ENCODE data around the gene AGAP2. TPM values are rescaled to one million over a fixed set of nuclear protein-coding genes. Genes with fewer than 3 reads are reported as not detected.

Gene AGAP2
- total and polyA plus RNA-seq, 2 of the 13 experiments (the other 11 are each of a cell fraction or from before 2014, with no cell fraction given), result 0.38 to 0.45 TPM

DNA sequence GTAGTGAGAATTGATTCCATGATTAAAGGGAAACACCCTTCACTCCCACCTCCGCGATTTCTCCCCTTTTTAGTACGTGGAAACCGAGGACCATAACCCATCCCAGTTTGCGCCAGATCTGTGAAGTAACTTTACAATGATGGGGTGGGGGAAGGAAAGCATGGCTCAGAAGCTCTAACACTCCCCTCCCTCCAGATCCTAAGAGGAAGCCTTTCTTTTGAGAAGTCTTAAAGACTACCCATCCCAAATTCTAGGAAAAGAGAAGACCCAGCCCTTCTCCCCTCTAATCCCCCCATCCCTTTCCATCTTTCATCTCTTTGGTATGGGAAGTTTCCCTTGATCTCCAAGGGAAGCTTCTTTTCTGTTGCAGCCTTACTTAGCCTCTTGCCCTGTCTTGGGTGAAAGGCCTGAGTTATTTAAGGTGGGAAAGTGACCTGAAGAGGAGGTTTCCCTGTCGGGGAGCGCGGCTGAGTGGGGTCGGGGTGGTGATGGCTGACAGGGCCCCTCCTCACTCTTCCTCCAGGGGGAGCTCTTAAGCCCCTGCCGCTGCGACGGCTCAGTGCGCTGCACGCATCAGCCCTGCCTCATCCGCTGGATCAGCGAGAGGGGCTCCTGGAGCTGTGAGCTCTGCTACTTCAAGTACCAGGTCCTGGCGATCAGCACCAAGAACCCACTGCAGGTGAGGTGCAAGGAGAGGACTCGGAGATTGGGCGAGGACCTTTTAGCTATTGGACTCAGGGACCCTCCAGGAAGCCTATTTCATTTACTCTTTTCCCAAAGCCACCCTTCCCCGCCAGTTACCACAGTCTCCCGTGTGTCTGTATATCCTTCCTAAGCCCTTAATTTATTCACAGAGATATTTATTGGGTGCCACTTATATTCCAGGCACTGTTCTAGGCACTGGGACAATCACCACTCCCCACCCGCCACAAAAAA lies 18.1 kb upstream of the AGAP2 start (continued):
- no peak for TF ChIP-seq MTF2 (CRISPR knock-in tag; IDR thresholded peaks at IDR 0.05; ENCODE audit: borderline replicate concordance)
- peak; percentile 89 for TF ChIP-seq XRCC5 (optimal IDR thresholded peaks at IDR 0.05; ENCODE audit: low read length)
- TF ChIP-seq GABPB1 (CRISPR knock-in tag; IDR thresholded peaks at IDR 0.05), result peak; percentile 44; the same call in 1 of the 2 replicates
- TF ChIP-seq, protein P1, sequence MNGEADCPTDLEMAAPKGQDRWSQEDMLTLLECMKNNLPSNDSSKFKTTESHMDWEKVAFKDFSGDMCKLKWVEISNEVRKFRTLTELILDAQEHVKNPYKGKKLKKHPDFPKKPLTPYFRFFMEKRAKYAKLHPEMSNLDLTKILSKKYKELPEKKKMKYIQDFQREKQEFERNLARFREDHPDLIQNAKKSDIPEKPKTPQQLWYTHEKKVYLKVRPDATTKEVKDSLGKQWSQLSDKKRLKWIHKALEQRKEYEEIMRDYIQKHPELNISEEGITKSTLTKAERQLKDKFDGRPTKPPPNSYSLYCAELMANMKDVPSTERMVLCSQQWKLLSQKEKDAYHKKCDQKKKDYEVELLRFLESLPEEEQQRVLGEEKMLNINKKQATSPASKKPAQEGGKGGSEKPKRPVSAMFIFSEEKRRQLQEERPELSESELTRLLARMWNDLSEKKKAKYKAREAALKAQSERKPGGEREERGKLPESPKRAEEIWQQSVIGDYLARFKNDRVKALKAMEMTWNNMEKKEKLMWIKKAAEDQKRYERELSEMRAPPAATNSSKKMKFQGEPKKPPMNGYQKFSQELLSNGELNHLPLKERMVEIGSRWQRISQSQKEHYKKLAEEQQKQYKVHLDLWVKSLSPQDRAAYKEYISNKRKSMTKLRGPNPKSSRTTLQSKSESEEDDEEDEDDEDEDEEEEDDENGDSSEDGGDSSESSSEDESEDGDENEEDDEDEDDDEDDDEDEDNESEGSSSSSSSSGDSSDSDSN (CRISPR knock-in tag; IDR thresholded peaks at IDR 0.05), result peak; percentile 50; the same call in 1 of the 2 replicates
- TF ChIP-seq CBX5 (CRISPR knock-in tag; IDR thresholded peaks at IDR 0.05; ENCODE audit: borderline replicate concordance), result 0 out of 2 replicates have a peak, but pooled peaks have one; percentile 20
- TF ChIP-seq, protein P2, sequence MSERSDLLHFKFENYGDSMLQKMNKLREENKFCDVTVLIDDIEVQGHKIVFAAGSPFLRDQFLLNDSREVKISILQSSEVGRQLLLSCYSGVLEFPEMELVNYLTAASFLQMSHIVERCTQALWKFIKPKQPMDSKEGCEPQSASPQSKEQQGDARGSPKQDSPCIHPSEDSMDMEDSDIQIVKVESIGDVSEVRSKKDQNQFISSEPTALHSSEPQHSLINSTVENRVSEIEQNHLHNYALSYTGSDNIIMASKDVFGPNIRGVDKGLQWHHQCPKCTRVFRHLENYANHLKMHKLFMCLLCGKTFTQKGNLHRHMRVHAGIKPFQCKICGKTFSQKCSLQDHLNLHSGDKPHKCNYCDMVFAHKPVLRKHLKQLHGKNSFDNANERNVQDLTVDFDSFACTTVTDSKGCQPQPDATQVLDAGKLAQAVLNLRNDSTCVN (CRISPR knock-in tag; IDR thresholded peaks at IDR 0.05; ENCODE audit: borderline replicate concordance), result 0 out of 2 replicates have a peak, but pooled peaks have one; percentile 43
- no peak for TF ChIP-seq IRF2 (CRISPR knock-in tag; IDR thresholded peaks at IDR 0.05)
- TF ChIP-seq, protein P3, sequence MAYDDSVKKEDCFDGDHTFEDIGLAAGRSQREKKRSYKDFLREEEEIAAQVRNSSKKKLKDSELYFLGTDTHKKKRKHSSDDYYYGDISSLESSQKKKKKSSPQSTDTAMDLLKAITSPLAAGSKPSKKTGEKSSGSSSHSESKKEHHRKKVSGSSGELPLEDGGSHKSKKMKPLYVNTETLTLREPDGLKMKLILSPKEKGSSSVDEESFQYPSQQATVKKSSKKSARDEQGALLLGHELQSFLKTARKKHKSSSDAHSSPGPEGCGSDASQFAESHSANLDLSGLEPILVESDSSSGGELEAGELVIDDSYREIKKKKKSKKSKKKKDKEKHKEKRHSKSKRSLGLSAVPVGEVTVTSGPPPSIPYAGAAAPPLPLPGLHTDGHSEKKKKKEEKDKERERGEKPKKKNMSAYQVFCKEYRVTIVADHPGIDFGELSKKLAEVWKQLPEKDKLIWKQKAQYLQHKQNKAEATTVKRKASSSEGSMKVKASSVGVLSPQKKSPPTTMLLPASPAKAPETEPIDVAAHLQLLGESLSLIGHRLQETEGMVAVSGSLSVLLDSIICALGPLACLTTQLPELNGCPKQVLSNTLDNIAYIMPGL (CRISPR knock-in tag; IDR thresholded peaks at IDR 0.05; ENCODE audit: borderline replicate concordance in 1 of 2, low read depth in 1 of 2), result peak; percentile 84 to 92
- no peak for TF ChIP-seq ZNF101 (CRISPR knock-in tag; IDR thresholded peaks at IDR 0.05; ENCODE audit: borderline replicate concordance, low read depth)
- no peak for TF ChIP-seq ZNF703 (CRISPR knock-in tag; IDR thresholded peaks at IDR 0.05; ENCODE audit: borderline replicate concordance)
- TF ChIP-seq, protein P4, sequence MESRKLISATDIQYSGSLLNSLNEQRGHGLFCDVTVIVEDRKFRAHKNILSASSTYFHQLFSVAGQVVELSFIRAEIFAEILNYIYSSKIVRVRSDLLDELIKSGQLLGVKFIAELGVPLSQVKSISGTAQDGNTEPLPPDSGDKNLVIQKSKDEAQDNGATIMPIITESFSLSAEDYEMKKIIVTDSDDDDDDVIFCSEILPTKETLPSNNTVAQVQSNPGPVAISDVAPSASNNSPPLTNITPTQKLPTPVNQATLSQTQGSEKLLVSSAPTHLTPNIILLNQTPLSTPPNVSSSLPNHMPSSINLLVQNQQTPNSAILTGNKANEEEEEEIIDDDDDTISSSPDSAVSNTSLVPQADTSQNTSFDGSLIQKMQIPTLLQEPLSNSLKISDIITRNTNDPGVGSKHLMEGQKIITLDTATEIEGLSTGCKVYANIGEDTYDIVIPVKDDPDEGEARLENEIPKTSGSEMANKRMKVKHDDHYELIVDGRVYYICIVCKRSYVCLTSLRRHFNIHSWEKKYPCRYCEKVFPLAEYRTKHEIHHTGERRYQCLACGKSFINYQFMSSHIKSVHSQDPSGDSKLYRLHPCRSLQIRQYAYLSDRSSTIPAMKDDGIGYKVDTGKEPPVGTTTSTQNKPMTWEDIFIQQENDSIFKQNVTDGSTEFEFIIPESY (CRISPR knock-in tag; IDR thresholded peaks at IDR 0.05), result peak; percentile 96
- TF ChIP-seq KDM2A (CRISPR knock-in tag; IDR thresholded peaks at IDR 0.05; ENCODE audit: borderline replicate concordance, low read depth), result peak; percentile 66; the same call in 1 of the 2 replicates
- TF ChIP-seq ZNF451 (CRISPR knock-in tag; IDR thresholded peaks at IDR 0.05), result no peak
- TF ChIP-seq, protein P5, sequence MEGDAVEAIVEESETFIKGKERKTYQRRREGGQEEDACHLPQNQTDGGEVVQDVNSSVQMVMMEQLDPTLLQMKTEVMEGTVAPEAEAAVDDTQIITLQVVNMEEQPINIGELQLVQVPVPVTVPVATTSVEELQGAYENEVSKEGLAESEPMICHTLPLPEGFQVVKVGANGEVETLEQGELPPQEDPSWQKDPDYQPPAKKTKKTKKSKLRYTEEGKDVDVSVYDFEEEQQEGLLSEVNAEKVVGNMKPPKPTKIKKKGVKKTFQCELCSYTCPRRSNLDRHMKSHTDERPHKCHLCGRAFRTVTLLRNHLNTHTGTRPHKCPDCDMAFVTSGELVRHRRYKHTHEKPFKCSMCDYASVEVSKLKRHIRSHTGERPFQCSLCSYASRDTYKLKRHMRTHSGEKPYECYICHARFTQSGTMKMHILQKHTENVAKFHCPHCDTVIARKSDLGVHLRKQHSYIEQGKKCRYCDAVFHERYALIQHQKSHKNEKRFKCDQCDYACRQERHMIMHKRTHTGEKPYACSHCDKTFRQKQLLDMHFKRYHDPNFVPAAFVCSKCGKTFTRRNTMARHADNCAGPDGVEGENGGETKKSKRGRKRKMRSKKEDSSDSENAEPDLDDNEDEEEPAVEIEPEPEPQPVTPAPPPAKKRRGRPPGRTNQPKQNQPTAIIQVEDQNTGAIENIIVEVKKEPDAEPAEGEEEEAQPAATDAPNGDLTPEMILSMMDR (CRISPR knock-in tag; IDR thresholded peaks at IDR 0.05), result peak; percentile 94
- peak; percentile 89 for TF ChIP-seq ZBTB38 (CRISPR knock-in tag; IDR thresholded peaks at IDR 0.05)
- TF ChIP-seq ZNF605 (CRISPR knock-in tag; IDR thresholded peaks at IDR 0.05), result peak; percentile 17; the same call in 1 of the 2 replicates
- 0 out of 2 replicates have a peak, but pooled peaks have one; percentile 40 for TF ChIP-seq HES4 (CRISPR knock-in tag; IDR thresholded peaks at IDR 0.05; ENCODE audit: borderline replicate concordance)
- no peak for TF ChIP-seq ZFP37 (CRISPR knock-in tag; IDR thresholded peaks at IDR 0.05; ENCODE audit: borderline replicate concordance)
